ENCODE results near the gene LMOD1. TPM values are rescaled to one million over a fixed set of nuclear protein-coding genes. Genes with fewer than 3 reads are reported as not detected.
"Not testable (repeated sequence)": the region's sequence is repeated elsewhere in the genome, so short reads cannot be mapped to it uniquely, and the experiment has no call there.

Gene LMOD1
- total RNA-seq, 1 experiment from 2014 or later, result 6.0 TPM

DNA sequence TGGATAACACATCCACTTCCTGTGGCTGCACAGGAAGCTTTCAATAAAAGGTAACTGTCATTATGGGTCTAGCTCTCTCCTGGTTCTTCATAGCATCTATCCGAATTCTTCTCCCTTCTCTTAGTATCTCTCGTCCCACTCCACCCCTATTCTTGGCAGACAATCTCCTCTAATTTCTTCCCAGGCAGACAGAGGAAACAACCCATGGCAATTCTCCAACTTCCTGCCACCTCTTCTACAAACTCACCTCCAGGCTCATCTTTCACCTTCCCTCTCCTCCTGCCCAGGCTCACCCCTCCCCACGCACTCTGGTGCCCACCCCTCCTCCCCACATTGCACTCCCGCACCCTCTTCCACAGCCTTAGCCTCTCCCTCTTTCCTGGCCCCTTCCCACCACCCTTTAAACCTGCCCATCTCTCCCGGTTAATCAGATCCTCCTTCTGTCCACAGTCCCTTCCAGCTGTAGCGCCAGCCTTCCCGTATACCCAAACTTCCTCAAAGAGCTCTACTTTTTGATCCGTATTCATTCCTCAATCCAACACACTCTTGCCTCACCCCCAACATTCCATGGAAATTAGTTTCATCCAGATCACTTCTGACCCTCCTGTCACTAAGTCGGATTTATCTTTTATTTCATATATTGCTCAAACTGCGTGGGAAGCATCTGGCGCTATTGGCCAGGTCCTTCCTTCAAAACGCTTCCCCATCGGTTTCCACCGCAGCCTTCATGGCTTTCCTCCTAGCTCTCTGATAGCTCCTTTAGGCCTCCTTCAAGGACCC is 31.7 kb downstream of the LMOD1 start:
- DNase-seq (ENCODE audit: low read depth), result no peak

DNA sequence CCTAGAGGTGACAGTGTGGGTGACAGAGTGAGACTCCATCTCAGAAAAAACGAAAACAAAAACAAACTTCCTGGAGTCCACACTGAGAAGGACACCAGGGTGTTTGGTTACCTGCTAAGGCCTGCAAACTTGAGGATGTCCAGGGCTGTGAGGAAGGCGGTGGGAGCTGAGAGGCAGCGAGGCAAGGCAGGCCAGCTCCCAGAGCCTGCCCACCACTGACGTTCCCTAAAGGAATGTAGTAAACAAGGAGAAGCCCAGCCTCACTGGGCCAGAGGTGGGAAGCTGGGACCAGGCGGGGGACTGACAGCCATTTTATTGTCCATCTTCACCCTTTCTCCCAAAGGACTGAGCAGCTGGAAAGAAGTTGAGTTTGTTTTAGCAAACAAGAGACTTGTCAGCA is 33.5 kb downstream of the LMOD1 start:
- no peak for DNase-seq (ENCODE audit: low read depth)

DNA sequence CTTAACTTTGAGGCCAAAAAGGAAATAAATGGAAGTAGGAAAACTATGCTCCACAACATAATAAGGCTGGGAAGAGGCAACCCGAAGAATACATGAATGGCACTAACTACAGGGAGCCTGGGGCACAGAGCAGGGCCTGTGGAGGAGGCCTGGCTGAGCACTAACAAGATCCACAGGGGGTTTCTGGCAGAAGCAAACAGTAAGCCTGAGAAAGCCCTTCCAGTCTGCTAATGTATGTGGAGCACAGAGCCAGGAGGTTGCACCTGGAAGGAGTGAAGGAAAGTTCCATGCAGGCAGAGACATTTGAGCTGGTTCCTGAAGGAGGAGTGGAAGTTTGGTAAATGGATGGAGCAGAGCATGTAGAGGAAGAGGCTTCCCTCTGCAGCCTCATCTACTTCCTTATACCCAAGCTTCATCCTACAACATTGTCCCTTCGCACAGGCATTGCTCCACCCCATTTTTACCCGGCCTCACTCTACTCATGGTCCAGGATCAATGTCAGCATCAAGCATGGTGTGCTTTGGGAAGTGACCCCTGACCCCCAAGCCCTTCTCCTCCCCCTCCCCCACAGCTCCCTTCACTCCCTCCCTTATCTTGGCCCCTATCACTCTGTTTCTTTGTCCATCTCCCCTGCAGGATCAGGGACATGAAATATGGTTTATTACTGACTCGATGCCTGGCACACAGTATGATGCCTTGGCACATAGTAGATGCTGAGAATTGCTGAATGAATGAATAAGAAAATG is 34.3 kb downstream of the LMOD1 start:
- DNase-seq (ENCODE audit: low read depth), result no peak

- no peak for DNase-seq (ENCODE audit: low read depth)
These were observed 38.7 kb downstream of the LMOD1 start for GRCh38 chr1:201907621-201908020.

DNA sequence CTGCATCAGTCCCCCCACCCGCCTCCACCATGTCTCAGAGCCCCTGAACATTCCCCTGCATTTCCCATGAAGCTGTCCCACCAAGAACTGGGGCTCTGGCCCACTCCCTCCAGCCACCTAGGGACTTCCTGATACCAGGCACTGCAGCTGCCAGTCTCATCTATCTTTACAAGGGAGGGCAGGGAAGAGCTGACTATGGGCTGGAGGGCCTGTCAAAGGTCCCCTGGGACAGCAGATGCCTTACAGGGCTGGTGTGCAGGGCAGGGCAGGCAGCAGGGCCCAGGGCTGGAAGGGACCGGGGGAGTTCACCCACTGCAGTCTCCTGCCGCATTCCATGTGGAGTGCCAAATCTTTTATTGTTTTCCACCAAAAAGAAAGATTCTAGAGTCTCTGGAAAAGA is 40.0 kb downstream of the LMOD1 start:
- DNase-seq (ENCODE audit: low read depth), result no peak

- DNase-seq (ENCODE audit: low read depth), result no peak
These were observed 41.0 kb downstream of the LMOD1 start for GRCh38 chr1:201905234-201905890.

GRCh38 chr1:201904579-201904978 is 41.8 kb downstream of the LMOD1 start:
- DNase-seq (ENCODE audit: low read depth), result peak; percentile 94

DNA sequence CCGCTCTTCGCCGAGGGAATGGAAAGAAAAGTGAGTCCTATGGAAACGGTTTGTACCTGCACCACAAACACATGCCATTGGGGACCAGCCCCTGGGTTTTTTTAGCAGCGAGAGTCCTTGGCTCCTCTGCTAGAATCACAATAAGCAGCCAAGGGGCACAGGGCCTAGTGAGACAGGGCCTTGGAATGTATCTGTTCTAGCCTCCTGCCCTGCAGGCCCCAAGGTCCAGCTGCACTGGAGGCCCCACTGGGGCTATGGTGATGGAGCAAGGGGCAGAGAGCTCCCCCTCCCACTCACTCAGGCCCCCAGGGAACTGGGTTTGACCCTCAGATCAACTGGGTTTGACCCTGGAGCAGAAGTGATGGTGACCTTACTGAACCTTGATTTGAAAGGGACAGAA is 43.2 kb downstream of the LMOD1 start:
- DNase-seq (ENCODE audit: low read depth), result peak; percentile 92

DNA sequence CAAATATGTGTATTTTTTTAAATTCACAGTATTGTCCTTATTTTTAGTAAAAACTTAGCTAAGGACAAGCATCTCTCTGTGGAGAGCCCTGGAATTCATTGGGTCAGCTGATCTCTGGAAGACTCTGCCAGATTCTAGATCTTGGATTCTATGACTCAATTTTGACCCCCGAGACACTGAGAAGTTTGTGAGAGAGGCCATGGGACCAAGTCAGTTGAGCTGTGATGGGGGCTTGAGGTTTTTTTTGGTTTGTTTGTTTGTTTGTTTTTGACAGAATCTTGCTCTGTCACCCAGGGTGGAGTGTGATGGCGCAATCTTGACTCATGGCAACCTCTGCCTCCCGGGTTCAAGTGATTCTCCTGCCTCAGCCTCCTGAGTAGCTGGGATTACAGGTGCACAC is 44.1 kb downstream of the LMOD1 start:
- peak; percentile 79 for DNase-seq (ENCODE audit: low read depth)

- not testable (repeated sequence) for DNase-seq (ENCODE audit: low read depth)
These were observed 45.3 kb downstream of the LMOD1 start for GRCh38 chr1:201901036-201901435.

DNA sequence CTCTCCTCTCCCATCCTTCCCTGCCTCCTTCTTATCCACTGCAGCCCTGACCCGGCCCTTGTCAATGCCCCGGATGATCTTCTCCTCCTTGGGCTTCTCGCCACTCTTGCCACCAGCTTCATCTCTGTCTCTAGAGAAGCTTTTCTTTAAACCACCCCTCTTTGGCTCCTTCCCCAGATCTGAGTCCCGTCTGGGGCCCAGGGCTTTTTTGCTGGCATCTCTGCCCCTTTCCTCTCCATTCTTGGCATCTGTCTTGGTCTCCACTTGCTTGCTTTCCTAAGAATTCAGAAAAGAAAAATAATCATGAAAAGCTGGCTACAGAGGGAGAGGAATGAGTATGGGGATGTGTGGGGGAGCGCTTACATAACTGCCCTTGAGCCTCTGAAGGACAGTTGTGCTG is 45.9 kb downstream of the LMOD1 start:
- DNase-seq (ENCODE audit: low read depth), result no peak

- no peak for DNase-seq (ENCODE audit: low read depth)
These were observed 46.5 kb downstream of the LMOD1 start for GRCh38 chr1:201899683-201900429.

DNA sequence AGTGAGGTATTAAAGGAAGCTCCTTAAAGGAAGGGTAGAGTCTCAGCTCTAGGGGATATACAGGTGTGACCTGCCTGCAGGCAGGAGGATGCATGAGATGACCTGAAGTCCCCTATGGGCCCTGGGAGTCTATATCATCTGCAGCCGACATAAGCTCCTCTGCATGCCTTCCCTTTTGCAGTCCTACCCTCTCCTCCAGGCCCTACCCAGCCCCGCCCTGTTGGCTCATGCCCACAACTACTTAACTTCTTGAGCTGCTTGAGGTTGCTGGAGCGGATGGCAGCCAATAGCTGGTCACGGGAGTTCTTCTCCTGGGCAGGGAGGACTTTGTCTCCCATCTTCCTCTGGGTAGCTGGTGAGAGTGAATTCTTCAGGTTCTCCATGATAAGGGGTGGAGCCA is 47.4 kb downstream of the LMOD1 start:
- DNase-seq (ENCODE audit: low read depth), result no peak

DNA sequence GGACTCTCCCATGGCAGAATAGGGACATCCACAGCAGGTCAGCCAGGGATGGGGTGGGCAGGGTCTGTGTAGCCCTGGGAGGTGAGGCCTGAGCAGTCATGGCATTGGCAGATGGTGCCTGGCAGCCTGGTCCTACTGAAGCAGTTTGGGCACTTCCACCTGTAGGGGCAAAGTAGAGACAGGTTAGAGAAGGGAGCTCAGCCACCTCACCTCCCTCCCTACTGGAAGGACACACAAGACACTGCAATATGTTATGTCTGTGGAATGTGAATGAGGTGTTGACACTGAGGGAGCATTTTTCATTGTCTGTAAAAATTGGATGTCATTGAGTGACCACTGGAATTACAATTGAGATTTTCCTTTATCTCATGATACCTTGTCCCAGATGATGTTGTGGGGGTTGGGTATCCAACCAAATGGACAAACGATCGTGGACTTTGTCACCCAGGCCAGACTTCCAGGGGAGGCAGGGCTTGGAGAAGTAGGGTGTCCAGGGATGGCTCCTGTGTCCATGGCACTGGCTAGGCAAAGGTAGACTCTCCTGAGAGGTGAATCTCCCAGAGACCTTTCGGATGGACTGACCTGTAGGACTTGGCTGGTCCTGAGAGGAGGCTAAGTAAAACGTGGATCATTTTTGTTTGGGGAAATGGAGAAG is 48.0 kb downstream of the LMOD1 start:
- DNase-seq (ENCODE audit: low read depth), result no peak

GRCh38 chr1:201896951-201897391 is 49.4 kb downstream of the LMOD1 start:
- peak; percentile 85 for DNase-seq (ENCODE audit: low read depth)

- DNase-seq (ENCODE audit: low read depth), result peak; percentile 90
These were observed 50.2 kb downstream of the LMOD1 start for GRCh38 chr1:201895913-201896807.

GRCh38 chr1:201895120-201895665 is 51.2 kb downstream of the LMOD1 start:
- DNase-seq (ENCODE audit: low read depth), result no peak

- no peak for DNase-seq (ENCODE audit: low read depth)
These were observed 51.8 kb downstream of the LMOD1 start for GRCh38 chr1:201894343-201895119.

- DNase-seq (ENCODE audit: low read depth), result peak; percentile 57
These were observed 52.9 kb downstream of the LMOD1 start for GRCh38 chr1:201893431-201893830.
